GM20000 (cell line): ENCODE results near the gene GFI1B.

Experiments
- DNase-seq: peaks from one replicate; pipeline ENCODE4 v3.0.0; 2012; ENCODE audit warnings: low spot score
- CTCF ChIP-seq: IDR thresholded peaks from 2 replicates; pipeline ENCODE4 v1.5.1; 2012; ENCODE audit warnings: mild to moderate bottlenecking, control low read depth; ENCODE audit errors: extremely low read depth, missing control alignments

Gene GFI1B

GRCh38 chr9:133005957-133006356, 27.5 kb downstream of the GFI1B start:
- TF ChIP-seq CTCF, result no peak
- DNase-seq, result no peak

- no peak for DNase-seq
- TF ChIP-seq CTCF, result no peak
These were observed 28.3 kb downstream of the GFI1B start for GRCh38 chr9:133006731-133007352.

- DNase-seq, result no peak
- no peak for TF ChIP-seq CTCF
These were observed 29.9 kb downstream of the GFI1B start for GRCh38 chr9:133008406-133008805.

- TF ChIP-seq CTCF, result no peak
- no peak for DNase-seq
These were observed 30.3 kb downstream of the GFI1B start for GRCh38 chr9:133008824-133009223.

- no peak for TF ChIP-seq CTCF
- DNase-seq, result no peak
These were observed 31.6 kb downstream of the GFI1B start for GRCh38 chr9:133009906-133010582.

GRCh38 chr9:133014696-133015095, 36.2 kb downstream of the GFI1B start:
- no peak for DNase-seq
- no peak for TF ChIP-seq CTCF

- TF ChIP-seq CTCF, result no peak
- DNase-seq, result peak; percentile 36
These were observed 44.8 kb downstream of the GFI1B start for GRCh38 chr9:133023117-133023890.
